ENCODE results near the gene SESN1. TPM values are rescaled to one million over a fixed set of nuclear protein-coding genes. Genes with fewer than 3 reads are reported as not detected.

Gene SESN1
- polyA plus RNA-seq, 3 donors: 1.8 to 21.0 (median 3.1) TPM

DNA sequence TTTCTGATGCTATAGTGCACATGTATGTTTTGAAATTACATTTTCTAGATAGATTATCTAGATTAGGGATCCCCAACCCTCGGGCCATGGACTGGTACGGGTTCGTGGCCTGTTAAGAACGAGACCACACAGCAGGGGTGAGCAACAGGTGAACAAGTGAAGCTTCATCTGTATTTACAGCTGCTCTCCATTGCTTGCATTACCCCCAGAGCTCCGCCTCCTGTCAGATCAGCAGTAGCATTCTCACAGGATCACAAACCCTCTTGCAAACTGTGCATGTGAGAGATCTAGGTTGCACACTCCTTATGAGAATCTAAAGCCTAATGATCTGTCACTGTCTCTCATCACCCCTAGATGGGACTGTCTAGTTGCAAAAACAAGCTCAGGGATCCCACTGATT, 11.0 kb upstream of the SESN1 start:
- no peak overlapping the region for H3K4me3 ChIP-seq (replicated peaks in 1 of 3; ENCODE audit: low read depth in 2 of 3, low read length in 3 of 3)
- DNase-seq: no peak
- no peak overlapping the region for H3K4me2 ChIP-seq (replicated peaks; ENCODE audit: extremely low read depth, low read length, poor library complexity, severe bottlenecking)
- no peaks in the 10 kb centered on the region for H3K9me3 ChIP-seq (replicated peaks in 1 of 2; ENCODE audit: control insufficient read depth in 1 of 2, insufficient read depth in 1 of 2, low read length in 2 of 2)
- no peaks in the 10 kb centered on the region for H3K4me1 Mint-ChIP-seq
- H3K4me3 Mint-ChIP-seq: no peak overlapping the region
- H3K36me3 ChIP-seq (replicated peaks in 1 of 2; ENCODE audit: control insufficient read depth in 1 of 2, insufficient read depth in 2 of 2, low read length in 2 of 2): peaks cover 0 to 3% of the 10 kb centered on the region in 2 donors
- no peak overlapping the region for H3K27ac ChIP-seq (ENCODE audit: low read depth in 1 of 2, low read length in 2 of 2)
- no peak overlapping the region for H2AFZ ChIP-seq (ENCODE audit: insufficient read depth, low read depth, low read length, poor library complexity, severe bottlenecking)
- H3K9me3 Mint-ChIP-seq: peaks cover 0 to 5% (median 2%) of the 10 kb centered on the region in 7 donors
- WGBS (ENCODE audit: insufficient coverage): 100% methylated on average over 5 of the region's 5 CpGs
- no peaks in the 10 kb centered on the region for H3K27me3 Mint-ChIP-seq (ENCODE audit: low read depth in 3 of 3)
- no peaks in the 10 kb centered on the region for H4K20me1 ChIP-seq (ENCODE audit: insufficient read depth, low read length)
- no peaks in the 10 kb centered on the region for H3K4me1 ChIP-seq (ENCODE audit: control insufficient read depth in 1 of 2, insufficient read depth in 2 of 2, low read length in 2 of 2)
- intact Hi-C loops (cut with micrococcal nuclease): no loop called here
- no peak overlapping the region for H3K27ac Mint-ChIP-seq
- H3K36me3 Mint-ChIP-seq: peaks cover 14 to 24% of the 10 kb centered on the region in 2 donors
- no peaks in the 10 kb centered on the region for H3K27me3 ChIP-seq (ENCODE audit: control insufficient read depth in 2 of 2, insufficient read depth in 2 of 2, low read length in 2 of 2)
- TF ChIP-seq, protein P1, sequence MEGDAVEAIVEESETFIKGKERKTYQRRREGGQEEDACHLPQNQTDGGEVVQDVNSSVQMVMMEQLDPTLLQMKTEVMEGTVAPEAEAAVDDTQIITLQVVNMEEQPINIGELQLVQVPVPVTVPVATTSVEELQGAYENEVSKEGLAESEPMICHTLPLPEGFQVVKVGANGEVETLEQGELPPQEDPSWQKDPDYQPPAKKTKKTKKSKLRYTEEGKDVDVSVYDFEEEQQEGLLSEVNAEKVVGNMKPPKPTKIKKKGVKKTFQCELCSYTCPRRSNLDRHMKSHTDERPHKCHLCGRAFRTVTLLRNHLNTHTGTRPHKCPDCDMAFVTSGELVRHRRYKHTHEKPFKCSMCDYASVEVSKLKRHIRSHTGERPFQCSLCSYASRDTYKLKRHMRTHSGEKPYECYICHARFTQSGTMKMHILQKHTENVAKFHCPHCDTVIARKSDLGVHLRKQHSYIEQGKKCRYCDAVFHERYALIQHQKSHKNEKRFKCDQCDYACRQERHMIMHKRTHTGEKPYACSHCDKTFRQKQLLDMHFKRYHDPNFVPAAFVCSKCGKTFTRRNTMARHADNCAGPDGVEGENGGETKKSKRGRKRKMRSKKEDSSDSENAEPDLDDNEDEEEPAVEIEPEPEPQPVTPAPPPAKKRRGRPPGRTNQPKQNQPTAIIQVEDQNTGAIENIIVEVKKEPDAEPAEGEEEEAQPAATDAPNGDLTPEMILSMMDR (IDR thresholded peaks at IDR 0.05): no peak
- H3K9ac ChIP-seq (ENCODE audit: insufficient read depth, low read length, poor library complexity, severe bottlenecking): no peak overlapping the region
- peaks cover 27% of the 10 kb centered on the region for H3K79me2 ChIP-seq (ENCODE audit: insufficient read depth, low read length)

- no peak overlapping the region for H3K4me3 ChIP-seq (replicated peaks in 1 of 3; ENCODE audit: low read depth in 2 of 3, low read length in 3 of 3)
- H3K27me3 Mint-ChIP-seq (ENCODE audit: low read depth in 3 of 3): no peaks in the 10 kb centered on the region
- H3K27ac Mint-ChIP-seq: no peak overlapping the region
- no peak overlapping the region for H2AFZ ChIP-seq (ENCODE audit: insufficient read depth, low read depth, low read length, poor library complexity, severe bottlenecking)
- H3K4me1 Mint-ChIP-seq: no peaks in the 10 kb centered on the region
- no peak overlapping the region for H3K4me2 ChIP-seq (replicated peaks; ENCODE audit: extremely low read depth, low read length, poor library complexity, severe bottlenecking)
- 93% methylated on average over 2 of the region's 3 CpGs for WGBS (ENCODE audit: insufficient coverage)
- no peak overlapping the region for H3K9ac ChIP-seq (ENCODE audit: insufficient read depth, low read length, poor library complexity, severe bottlenecking)
- peaks cover 8 to 23% of the 10 kb centered on the region in 2 donors for H3K36me3 Mint-ChIP-seq
- H3K27ac ChIP-seq (ENCODE audit: low read depth in 1 of 2, low read length in 2 of 2): no peak overlapping the region
- H3K4me1 ChIP-seq (ENCODE audit: control insufficient read depth in 1 of 2, insufficient read depth in 2 of 2, low read length in 2 of 2): no peaks in the 10 kb centered on the region
- DNase-seq: no peak
- TF ChIP-seq, protein P1 (IDR thresholded peaks at IDR 0.05): no peak
- no peak overlapping the region for H3K4me3 Mint-ChIP-seq
- H4K20me1 ChIP-seq (ENCODE audit: insufficient read depth, low read length): no peaks in the 10 kb centered on the region
- peaks cover 31% of the 10 kb centered on the region for H3K79me2 ChIP-seq (ENCODE audit: insufficient read depth, low read length)
- H3K36me3 ChIP-seq (replicated peaks in 1 of 2; ENCODE audit: control insufficient read depth in 1 of 2, insufficient read depth in 2 of 2, low read length in 2 of 2): peaks cover 0 to 3% of the 10 kb centered on the region in 2 donors
- no peaks in the 10 kb centered on the region for H3K27me3 ChIP-seq (ENCODE audit: control insufficient read depth in 2 of 2, insufficient read depth in 2 of 2, low read length in 2 of 2)
- intact Hi-C loops (cut with micrococcal nuclease): no loop called here
- H3K9me3 ChIP-seq (replicated peaks in 1 of 2; ENCODE audit: control insufficient read depth in 1 of 2, insufficient read depth in 1 of 2, low read length in 2 of 2): no peaks in the 10 kb centered on the region
- peaks cover 0 to under 1% (median 0%) of the 10 kb centered on the region in 7 donors for H3K9me3 Mint-ChIP-seq
Observed at GRCh38 chr6:109104512-109104911, 9.9 kb upstream of the SESN1 start.
